ENCODE data around the gene SCARB1. TPM values are rescaled to one million over a fixed set of nuclear protein-coding genes. Genes with fewer than 3 reads are reported as not detected.
A peak's percentile ranks its signal among the peaks of the same experiment; 100 is the strongest.

The SCARB1 gene
- total RNA-seq, 4 donors from 2014 or later: 18.6 to 41.8 (median 26.7) TPM

DNA sequence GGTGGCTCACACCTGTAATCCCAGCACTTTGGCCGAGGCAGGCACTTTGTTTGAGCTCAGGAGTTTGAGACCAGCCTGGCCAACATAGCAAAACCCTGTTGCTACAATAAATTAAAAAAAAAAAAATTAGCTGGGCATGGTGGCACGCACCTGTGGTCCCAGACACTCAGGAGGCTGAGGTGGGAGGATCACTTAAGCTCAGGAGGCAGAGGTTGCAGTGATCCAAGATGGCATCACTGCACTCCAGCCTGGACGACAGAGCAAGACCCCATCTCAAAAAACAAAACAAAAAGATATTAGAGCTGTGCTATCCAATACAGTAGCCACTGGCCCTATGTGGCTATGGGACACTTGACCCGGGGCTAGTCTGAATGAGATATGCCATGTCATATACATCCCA is 6.9 kb upstream of the SCARB1 start:
- intact Hi-C loops (cut with DNase I; ENCODE audit: low total_unique reads): no loop called here
- TF ChIP-seq POLR2A (IDR thresholded peaks at IDR 0.05): no peak
- TF ChIP-seq, protein P1, sequence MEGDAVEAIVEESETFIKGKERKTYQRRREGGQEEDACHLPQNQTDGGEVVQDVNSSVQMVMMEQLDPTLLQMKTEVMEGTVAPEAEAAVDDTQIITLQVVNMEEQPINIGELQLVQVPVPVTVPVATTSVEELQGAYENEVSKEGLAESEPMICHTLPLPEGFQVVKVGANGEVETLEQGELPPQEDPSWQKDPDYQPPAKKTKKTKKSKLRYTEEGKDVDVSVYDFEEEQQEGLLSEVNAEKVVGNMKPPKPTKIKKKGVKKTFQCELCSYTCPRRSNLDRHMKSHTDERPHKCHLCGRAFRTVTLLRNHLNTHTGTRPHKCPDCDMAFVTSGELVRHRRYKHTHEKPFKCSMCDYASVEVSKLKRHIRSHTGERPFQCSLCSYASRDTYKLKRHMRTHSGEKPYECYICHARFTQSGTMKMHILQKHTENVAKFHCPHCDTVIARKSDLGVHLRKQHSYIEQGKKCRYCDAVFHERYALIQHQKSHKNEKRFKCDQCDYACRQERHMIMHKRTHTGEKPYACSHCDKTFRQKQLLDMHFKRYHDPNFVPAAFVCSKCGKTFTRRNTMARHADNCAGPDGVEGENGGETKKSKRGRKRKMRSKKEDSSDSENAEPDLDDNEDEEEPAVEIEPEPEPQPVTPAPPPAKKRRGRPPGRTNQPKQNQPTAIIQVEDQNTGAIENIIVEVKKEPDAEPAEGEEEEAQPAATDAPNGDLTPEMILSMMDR (IDR thresholded peaks at IDR 0.05): no peak
- no peak overlapping the region for H3K4me3 ChIP-seq (ENCODE audit: low read depth, poor library complexity, severe bottlenecking)
- DNase-seq (ENCODE audit: low spot score in 2 of 2): no peak
- 91 to 95% methylated on average over 4 of the region's 4 CpGs for WGBS, 2 donors

- TF ChIP-seq, protein P1 (IDR thresholded peaks at IDR 0.05): no peak
- TF ChIP-seq POLR2A (IDR thresholded peaks at IDR 0.05): no peak
- 39 to 48% methylated on average over 11 to 17 of the region's 17 CpGs for WGBS, 2 donors
- no peak overlapping the region for H3K4me3 ChIP-seq (ENCODE audit: low read depth, poor library complexity, severe bottlenecking)
- intact Hi-C loops (cut with DNase I; ENCODE audit: low total_unique reads): no loop called here
- peak in 1 of 2 donors; percentile 38 for DNase-seq (ENCODE audit: low spot score in 2 of 2)
These were observed 5.5 kb upstream of the SCARB1 start for GRCh38 chr12:124869059-124869665.

GRCh38 chr12:124868252-124869058 is 4.8 kb upstream of the SCARB1 start:
- TF ChIP-seq, protein P1 (IDR thresholded peaks at IDR 0.05): no peak
- no peak for TF ChIP-seq POLR2A (IDR thresholded peaks at IDR 0.05)
- DNase-seq (ENCODE audit: low spot score in 2 of 2): no peak
- H3K4me3 ChIP-seq (ENCODE audit: low read depth, poor library complexity, severe bottlenecking): no peak overlapping the region
- WGBS, 2 donors: 63 to 64% methylated on average over 11 of the region's 11 CpGs
- intact Hi-C loops (cut with DNase I; ENCODE audit: low total_unique reads): no loop called here

GRCh38 chr12:124867401-124867930 is 3.8 kb upstream of the SCARB1 start:
- intact Hi-C loops (cut with DNase I; ENCODE audit: low total_unique reads): loop anchor here (1.0 kb wide), 1 partner anchor 18 kb away; no protein-coding TSS in a partner anchor
- 65 to 84% methylated on average over 6 of the region's 6 CpGs for WGBS, 2 donors
- DNase-seq (ENCODE audit: low spot score in 2 of 2): no peak
- no peak overlapping the region for H3K4me3 ChIP-seq (ENCODE audit: low read depth, poor library complexity, severe bottlenecking)
- no peak for TF ChIP-seq POLR2A (IDR thresholded peaks at IDR 0.05)
- TF ChIP-seq, protein P1 (IDR thresholded peaks at IDR 0.05): no peak

- WGBS, 2 donors: 89 to 92% methylated on average over 9 of the region's 9 CpGs
- DNase-seq (ENCODE audit: low spot score in 2 of 2): no peak
- intact Hi-C loops (cut with DNase I; ENCODE audit: low total_unique reads): loop anchor here (1.0 kb wide), 1 partner anchor 18 kb away; no protein-coding TSS in a partner anchor
- TF ChIP-seq, protein P1 (IDR thresholded peaks at IDR 0.05): no peak
- TF ChIP-seq POLR2A (IDR thresholded peaks at IDR 0.05): no peak
- H3K4me3 ChIP-seq (ENCODE audit: low read depth, poor library complexity, severe bottlenecking): no peak overlapping the region
These were observed 3.3 kb upstream of the SCARB1 start for GRCh38 chr12:124866883-124867400.

All from lower leg skin (tissue), 4 donors.